Liver (tissue), 3 donors: ENCODE results near the gene HCK.

Experiments
- GABPA ChIP-seq, 2 donors: IDR thresholded peaks in 1 of 2; conservative IDR thresholded peaks in 1 of 2; 2 replicates each; pipeline ENCODE4 v1.6.1; 2016; ENCODE audit warnings: antibody characterized with exemption in 2 of 2, mild to moderate bottlenecking in 1 of 2, moderate library complexity in 1 of 2
- JUND ChIP-seq, 2 donors: IDR thresholded peaks; 2 replicates each; pipeline ENCODE4 v1.6.1; 2016; ENCODE audit warnings: antibody characterized with exemption in 2 of 2
- TAF1 ChIP-seq: conservative IDR thresholded peaks from 2 replicates; pipeline ENCODE4 v1.6.1; 2016; ENCODE audit warnings: antibody characterized with exemption, mild to moderate bottlenecking
- TF ChIP-seq, protein P1 (sequence below): fragments of 150-350 bp; IDR thresholded peaks from 2 replicates; pipeline ENCODE4 v1.5.1; 2017; ENCODE audit warnings: improper control_type of control experiment, low read depth, low read length; ENCODE audit not compliant: missing input control
- TF ChIP-seq, protein P2 (sequence below): IDR thresholded peaks from 2 replicates; pipeline ENCODE4 v1.6.1; 2016; ENCODE audit warnings: antibody characterized with exemption, mild to moderate bottlenecking
- donor health status: healthy.
- donor health status: healthy.

DNA sequence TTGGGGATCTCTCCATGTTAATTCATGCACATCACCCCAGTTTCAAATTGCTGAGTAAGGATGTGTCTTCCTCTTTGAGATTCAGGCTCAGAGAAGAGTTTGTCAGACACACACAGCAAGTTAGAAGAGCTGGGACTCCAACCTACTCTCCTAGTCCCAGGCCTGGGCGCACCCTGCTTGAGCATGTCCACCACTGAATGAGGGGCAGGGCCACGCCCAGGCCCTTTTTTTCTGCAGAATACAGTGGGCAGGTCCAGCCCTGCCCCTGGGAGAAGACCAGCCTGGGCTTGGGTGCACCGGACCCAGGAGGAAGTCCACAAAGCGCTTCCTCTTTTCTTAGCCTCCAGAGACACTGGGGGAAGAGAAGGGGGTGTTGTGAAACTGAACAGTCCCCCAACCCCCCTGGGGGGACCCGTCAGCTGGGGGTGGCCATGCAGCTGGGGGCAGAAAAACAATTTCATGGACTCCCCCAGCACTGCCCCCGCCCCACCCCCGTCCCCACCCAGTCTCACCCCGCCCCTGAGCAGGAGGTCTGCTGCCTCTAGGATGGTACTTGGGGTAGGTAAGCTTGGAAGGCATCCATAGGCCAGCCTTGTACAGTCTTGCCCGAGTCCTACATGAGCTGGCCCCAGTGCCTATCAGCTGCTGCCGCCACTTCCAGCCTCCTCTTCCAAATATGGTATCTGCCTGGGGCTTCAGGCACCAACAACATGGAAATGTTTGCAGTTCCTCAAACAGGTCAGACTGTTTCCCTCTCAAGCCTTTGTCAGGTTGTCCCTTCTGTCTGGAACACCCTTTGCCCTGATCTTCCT lies 11.7 kb upstream of the HCK start:
- TF ChIP-seq GABPA (IDR thresholded peaks at IDR 0.05 in 1 of 2, conservative IDR thresholded peaks at IDR 0.05 in 1 of 2): no peak
- no peak for TF ChIP-seq TAF1
- TF ChIP-seq, protein P1, sequence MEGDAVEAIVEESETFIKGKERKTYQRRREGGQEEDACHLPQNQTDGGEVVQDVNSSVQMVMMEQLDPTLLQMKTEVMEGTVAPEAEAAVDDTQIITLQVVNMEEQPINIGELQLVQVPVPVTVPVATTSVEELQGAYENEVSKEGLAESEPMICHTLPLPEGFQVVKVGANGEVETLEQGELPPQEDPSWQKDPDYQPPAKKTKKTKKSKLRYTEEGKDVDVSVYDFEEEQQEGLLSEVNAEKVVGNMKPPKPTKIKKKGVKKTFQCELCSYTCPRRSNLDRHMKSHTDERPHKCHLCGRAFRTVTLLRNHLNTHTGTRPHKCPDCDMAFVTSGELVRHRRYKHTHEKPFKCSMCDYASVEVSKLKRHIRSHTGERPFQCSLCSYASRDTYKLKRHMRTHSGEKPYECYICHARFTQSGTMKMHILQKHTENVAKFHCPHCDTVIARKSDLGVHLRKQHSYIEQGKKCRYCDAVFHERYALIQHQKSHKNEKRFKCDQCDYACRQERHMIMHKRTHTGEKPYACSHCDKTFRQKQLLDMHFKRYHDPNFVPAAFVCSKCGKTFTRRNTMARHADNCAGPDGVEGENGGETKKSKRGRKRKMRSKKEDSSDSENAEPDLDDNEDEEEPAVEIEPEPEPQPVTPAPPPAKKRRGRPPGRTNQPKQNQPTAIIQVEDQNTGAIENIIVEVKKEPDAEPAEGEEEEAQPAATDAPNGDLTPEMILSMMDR: no peak
- TF ChIP-seq, protein P2, sequence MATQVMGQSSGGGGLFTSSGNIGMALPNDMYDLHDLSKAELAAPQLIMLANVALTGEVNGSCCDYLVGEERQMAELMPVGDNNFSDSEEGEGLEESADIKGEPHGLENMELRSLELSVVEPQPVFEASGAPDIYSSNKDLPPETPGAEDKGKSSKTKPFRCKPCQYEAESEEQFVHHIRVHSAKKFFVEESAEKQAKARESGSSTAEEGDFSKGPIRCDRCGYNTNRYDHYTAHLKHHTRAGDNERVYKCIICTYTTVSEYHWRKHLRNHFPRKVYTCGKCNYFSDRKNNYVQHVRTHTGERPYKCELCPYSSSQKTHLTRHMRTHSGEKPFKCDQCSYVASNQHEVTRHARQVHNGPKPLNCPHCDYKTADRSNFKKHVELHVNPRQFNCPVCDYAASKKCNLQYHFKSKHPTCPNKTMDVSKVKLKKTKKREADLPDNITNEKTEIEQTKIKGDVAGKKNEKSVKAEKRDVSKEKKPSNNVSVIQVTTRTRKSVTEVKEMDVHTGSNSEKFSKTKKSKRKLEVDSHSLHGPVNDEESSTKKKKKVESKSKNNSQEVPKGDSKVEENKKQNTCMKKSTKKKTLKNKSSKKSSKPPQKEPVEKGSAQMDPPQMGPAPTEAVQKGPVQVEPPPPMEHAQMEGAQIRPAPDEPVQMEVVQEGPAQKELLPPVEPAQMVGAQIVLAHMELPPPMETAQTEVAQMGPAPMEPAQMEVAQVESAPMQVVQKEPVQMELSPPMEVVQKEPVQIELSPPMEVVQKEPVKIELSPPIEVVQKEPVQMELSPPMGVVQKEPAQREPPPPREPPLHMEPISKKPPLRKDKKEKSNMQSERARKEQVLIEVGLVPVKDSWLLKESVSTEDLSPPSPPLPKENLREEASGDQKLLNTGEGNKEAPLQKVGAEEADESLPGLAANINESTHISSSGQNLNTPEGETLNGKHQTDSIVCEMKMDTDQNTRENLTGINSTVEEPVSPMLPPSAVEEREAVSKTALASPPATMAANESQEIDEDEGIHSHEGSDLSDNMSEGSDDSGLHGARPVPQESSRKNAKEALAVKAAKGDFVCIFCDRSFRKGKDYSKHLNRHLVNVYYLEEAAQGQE: no peak
- no peak for TF ChIP-seq JUND (IDR thresholded peaks at IDR 0.05)
